Muscle layer of duodenum (tissue), 2 donors: ENCODE measurements around the gene SPOCK1.

Experiments
- H3K27ac ChIP-seq: one replicate; pipeline ENCODE4 v1.7.0; 2013; ENCODE audit warnings: mild to moderate bottlenecking, low read length
- H3K27me3 ChIP-seq: one replicate; pipeline ENCODE4 v1.7.0; 2013; ENCODE audit warnings: low read depth, mild to moderate bottlenecking, control low read depth, low read length
- H3K36me3 ChIP-seq, 2 donors: one replicate each; pipeline ENCODE4 v1.7.0; 2013; ENCODE audit warnings: low read length in 2 of 2, control low read depth in 1 of 2, mild to moderate bottlenecking in 1 of 2; ENCODE audit not compliant: insufficient read depth in 2 of 2, control insufficient read depth in 1 of 2
- H3K4me1 ChIP-seq, 2 donors: one replicate each; pipeline ENCODE4 v1.7.0; 2013; ENCODE audit warnings: low read length in 2 of 2, mild to moderate bottlenecking in 2 of 2, control low read depth in 1 of 2, moderate library complexity in 1 of 2; ENCODE audit not compliant: insufficient read depth in 2 of 2, control insufficient read depth in 1 of 2
- H3K4me3 ChIP-seq, 2 donors: one replicate each; pipeline ENCODE4 v1.7.0; 2013; ENCODE audit warnings: low read length in 2 of 2, low read depth in 1 of 2, mild to moderate bottlenecking in 1 of 2
- H3K9me3 ChIP-seq, 2 donors: one replicate each; pipeline ENCODE4 v1.7.0; 2013; ENCODE audit warnings: low read length in 2 of 2, control low read depth in 1 of 2, mild to moderate bottlenecking in 1 of 2; ENCODE audit not compliant: control insufficient read depth in 1 of 2
- donor health status: healthy.

Gene SPOCK1

GRCh38 chr5:137375741-137376526 is 123.2 kb downstream of the SPOCK1 start:
- Histone ChIP-seq H3K4me3 (no peak overlapping the region), H3K27ac (no peak overlapping the region), H3K36me3 (no peaks in the 10 kb centered on the region), H3K9me3 (no peaks in the 10 kb centered on the region), H3K4me1 (no peaks in the 10 kb centered on the region), H3K27me3 (no peaks in the 10 kb centered on the region)

GRCh38 chr5:137374110-137374714 is 124.9 kb downstream of the SPOCK1 start:
- no peak overlapping the region for H3K27ac ChIP-seq
- no peak overlapping the region for H3K4me3 ChIP-seq
- no peaks in the 10 kb centered on the region for H3K9me3 ChIP-seq
- H3K4me1 ChIP-seq: no peaks in the 10 kb centered on the region
- no peaks in the 10 kb centered on the region for H3K36me3 ChIP-seq
- H3K27me3 ChIP-seq: no peaks in the 10 kb centered on the region

- no peaks in the 10 kb centered on the region for H3K27me3 ChIP-seq
- no peak overlapping the region for H3K27ac ChIP-seq
- H3K36me3 ChIP-seq: no peaks in the 10 kb centered on the region
- no peaks in the 10 kb centered on the region for H3K9me3 ChIP-seq
- H3K4me3 ChIP-seq: no peak overlapping the region
- H3K4me1 ChIP-seq: no peaks in the 10 kb centered on the region
These were observed 126.4 kb downstream of the SPOCK1 start for GRCh38 chr5:137372773-137373160.

- H3K27ac ChIP-seq: no peak overlapping the region
- no peaks in the 10 kb centered on the region for H3K9me3 ChIP-seq
- H3K27me3 ChIP-seq: no peaks in the 10 kb centered on the region
- no peaks in the 10 kb centered on the region for H3K36me3 ChIP-seq
- no peak overlapping the region for H3K4me3 ChIP-seq
- no peaks in the 10 kb centered on the region for H3K4me1 ChIP-seq
These were observed 126.9 kb downstream of the SPOCK1 start for GRCh38 chr5:137372016-137372772.

- Histone ChIP-seq H3K4me1 (no peaks in the 10 kb centered on the region), H3K4me3 (no peak overlapping the region), H3K9me3 (no peaks in the 10 kb centered on the region), H3K27ac (no peak overlapping the region), H3K36me3 (no peaks in the 10 kb centered on the region), H3K27me3 (no peaks in the 10 kb centered on the region)
These were observed 128.7 kb downstream of the SPOCK1 start for GRCh38 chr5:137370096-137371071.

- Histone ChIP-seq H3K27me3 (no peaks in the 10 kb centered on the region), H3K4me3 (no peak overlapping the region), H3K36me3 (no peaks in the 10 kb centered on the region), H3K27ac (no peak overlapping the region), H3K9me3 (no peaks in the 10 kb centered on the region), H3K4me1 (no peaks in the 10 kb centered on the region)
These were observed 130.5 kb downstream of the SPOCK1 start for GRCh38 chr5:137368651-137369050.

- Histone ChIP-seq H3K9me3 (no peaks in the 10 kb centered on the region), H3K4me3 (no peak overlapping the region), H3K27me3 (no peaks in the 10 kb centered on the region), H3K27ac (no peak overlapping the region), H3K4me1 (no peaks in the 10 kb centered on the region), H3K36me3 (no peaks in the 10 kb centered on the region)
These were observed 131.2 kb downstream of the SPOCK1 start for GRCh38 chr5:137367951-137368350.

GRCh38 chr5:137366526-137366925 is 132.6 kb downstream of the SPOCK1 start:
- no peaks in the 10 kb centered on the region for H3K9me3 ChIP-seq
- no peak overlapping the region for H3K4me3 ChIP-seq
- H3K27ac ChIP-seq: no peak overlapping the region
- H3K4me1 ChIP-seq: no peaks in the 10 kb centered on the region
- H3K27me3 ChIP-seq: no peaks in the 10 kb centered on the region
- H3K36me3 ChIP-seq: no peaks in the 10 kb centered on the region

- Histone ChIP-seq H3K27ac (no peak overlapping the region), H3K4me1 (no peaks in the 10 kb centered on the region), H3K9me3 (no peaks in the 10 kb centered on the region), H3K4me3 (no peak overlapping the region), H3K27me3 (no peaks in the 10 kb centered on the region), H3K36me3 (no peaks in the 10 kb centered on the region)
These were observed 133.8 kb downstream of the SPOCK1 start for GRCh38 chr5:137365126-137365865.

GRCh38 chr5:137361280-137361679 is 137.8 kb downstream of the SPOCK1 start:
- no peaks in the 10 kb centered on the region for H3K36me3 ChIP-seq
- H3K27me3 ChIP-seq: no peaks in the 10 kb centered on the region

More at GRCh38 chr5:137361280-137361679, 137.8 kb downstream of the SPOCK1 start:
- H3K4me3 ChIP-seq: no peak overlapping the region
- no peaks in the 10 kb centered on the region for H3K4me1 ChIP-seq
- no peak overlapping the region for H3K27ac ChIP-seq
- no peaks in the 10 kb centered on the region for H3K9me3 ChIP-seq
